H1 (cell line): ENCODE data around the gene GATB. TPM values are rescaled to one million over a fixed set of nuclear protein-coding genes. Genes with fewer than 3 reads are reported as not detected.

Experiments
- HDAC6 ChIP-seq: IDR thresholded peaks from one replicate; pipeline ENCODE4 v1.7.1; 2012; ENCODE audit warnings: low read depth, mild to moderate bottlenecking, inconsistent platforms, low read length, moderate library complexity
- MAFK ChIP-seq: IDR thresholded peaks from 2 replicates; pipeline ENCODE4 v1.6.1; 2012; ENCODE audit warnings: low read depth, mild to moderate bottlenecking, improper control_type of control experiment, low read length
- NRF1 ChIP-seq: IDR thresholded peaks from 2 replicates; pipeline ENCODE4 v1.6.1; 2011; ENCODE audit warnings: mild to moderate bottlenecking, low read depth, low read length, improper control_type of control experiment
- RXRA ChIP-seq: IDR thresholded peaks from 2 replicates; pipeline ENCODE4 v1.6.1; 2011; ENCODE audit warnings: low read depth, mild to moderate bottlenecking, low read length, moderate library complexity; ENCODE audit not compliant: insufficient read depth
- polyA plus RNA-seq, 7 experiments: library from polyadenylated mRNA; depleted of rRNA in 3 of 7; stranded (reverse) in 5 of 7; unstranded in 2 of 7; fragments of >200 nt in 5 of 7; fragments of 200-250 nt in 2 of 7; gene quantifications; 1 replicate in 5 of 7; 2 replicates in 1 of 7; 4 replicates in 1 of 7; pipeline versions ENCODE4 v1.2.1 to v1.2.3, GENCODE V29; 2011 to 2013; ENCODE audit warnings: missing spikeins in 2 of 7, mixed read lengths in 2 of 7
- total RNA-seq: library from RNA; stranded (reverse); fragmentation: NEBNext Ultra II Directional; extraction: Animal tissue kit (Norgen Biotek cat#: 25700); gene quantifications from 2 replicates; pipeline ENCODE4 v1.2.1, GENCODE V29; 2021

The GATB gene
- total and polyA plus RNA-seq, 2 of the 8 experiments (the other 6 are each of a cell fraction or from before 2014, with no cell fraction given), result 15.3 to 18.0 TPM

DNA sequence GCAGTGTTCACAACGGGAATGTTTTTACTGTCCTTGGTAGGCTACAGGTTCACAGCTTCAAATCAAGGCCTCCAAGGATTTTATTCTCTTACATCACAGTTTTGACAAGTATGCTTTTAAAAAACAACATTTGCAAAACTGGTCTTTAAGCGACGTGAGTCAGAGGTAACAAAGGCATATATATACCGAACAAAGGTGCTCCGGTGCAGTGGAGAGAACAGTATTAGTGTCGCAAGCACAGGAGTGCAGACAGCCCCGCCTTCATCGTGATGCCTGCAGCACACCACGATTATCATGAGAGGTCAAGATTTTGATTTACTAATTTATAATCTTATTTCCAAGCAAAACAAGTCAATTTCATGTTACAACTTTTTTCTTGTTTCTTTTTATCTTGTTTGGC is 90.8 kb downstream of the GATB start (continued):
- TF ChIP-seq RXRA (no peak), NRF1 (no peak), MAFK (no peak), HDAC6 (no peak)
- TF ChIP-seq, all 59 proteins: peak for 0
